ENCODE data around the gene MT1B. TPM values are rescaled to one million over a fixed set of nuclear protein-coding genes. Genes with fewer than 3 reads are reported as not detected.

The MT1B gene
- 1 to 10 TPM in 1 of 4 donors, not detected in 3; 1.3 TPM for polyA plus RNA-seq (ENCODE audit: insufficient read length in 4 of 4)

- DNase-seq (ENCODE audit: low read depth in 4 of 4, low spot score in 2 of 4): no peak
These were observed at the start of gene MT1B for GRCh38 chr16:56651586-56651985. TSS of gene MT1B (plus strand) at chr16:56651886. CDS start at chr16:56651954, 68 bp downstream.

DNA sequence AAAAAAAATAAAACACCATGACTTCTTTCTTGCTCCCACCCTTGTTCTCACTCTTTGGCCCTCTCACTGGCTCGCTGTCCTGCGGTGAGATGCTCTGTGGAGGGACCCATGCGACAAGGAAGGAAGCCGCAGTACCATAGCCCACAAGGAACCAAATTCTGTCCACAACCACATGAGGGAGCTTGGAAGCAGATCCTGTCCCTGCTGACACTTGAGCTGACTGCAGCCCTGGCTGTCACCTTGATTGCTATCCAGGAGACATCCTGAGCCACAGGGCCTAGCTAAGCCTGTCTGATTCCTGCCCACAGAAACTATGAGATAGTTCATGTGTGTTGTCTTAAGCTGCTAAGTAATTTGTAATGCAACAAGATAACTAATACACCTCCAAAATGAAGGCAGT lies 48.1 kb upstream of the MT1B start:
- DNase-seq (ENCODE audit: low read depth in 4 of 4, low spot score in 2 of 4): no peak

- no peak for DNase-seq (ENCODE audit: low read depth in 4 of 4, low spot score in 2 of 4)
These were observed 46.7 kb upstream of the MT1B start for GRCh38 chr16:56604966-56605365.

- no peak for DNase-seq (ENCODE audit: low read depth in 4 of 4, low spot score in 2 of 4)
These were observed 46.2 kb upstream of the MT1B start for GRCh38 chr16:56605475-56605874.

DNA sequence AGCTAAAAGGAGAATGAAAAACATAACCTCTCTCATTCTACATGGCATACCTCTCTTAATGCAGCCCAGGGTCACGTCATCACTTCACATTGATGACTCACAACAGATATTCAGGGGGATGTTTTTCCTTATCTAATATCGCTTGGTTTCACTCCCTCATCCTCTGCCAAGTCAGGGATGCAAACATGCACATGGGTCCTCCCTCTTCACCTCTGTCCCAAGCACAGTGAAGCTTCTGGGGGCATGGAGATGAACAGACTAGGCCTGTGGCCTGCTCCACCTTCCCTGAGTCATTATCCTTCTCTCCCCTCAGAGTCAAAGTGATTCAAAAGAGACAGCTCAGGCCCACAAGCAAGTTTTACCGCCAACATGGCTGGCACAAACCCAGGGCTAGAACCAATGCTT lies 45.6 kb upstream of the MT1B start:
- no peak for DNase-seq (ENCODE audit: low read depth in 4 of 4, low spot score in 2 of 4)

DNA sequence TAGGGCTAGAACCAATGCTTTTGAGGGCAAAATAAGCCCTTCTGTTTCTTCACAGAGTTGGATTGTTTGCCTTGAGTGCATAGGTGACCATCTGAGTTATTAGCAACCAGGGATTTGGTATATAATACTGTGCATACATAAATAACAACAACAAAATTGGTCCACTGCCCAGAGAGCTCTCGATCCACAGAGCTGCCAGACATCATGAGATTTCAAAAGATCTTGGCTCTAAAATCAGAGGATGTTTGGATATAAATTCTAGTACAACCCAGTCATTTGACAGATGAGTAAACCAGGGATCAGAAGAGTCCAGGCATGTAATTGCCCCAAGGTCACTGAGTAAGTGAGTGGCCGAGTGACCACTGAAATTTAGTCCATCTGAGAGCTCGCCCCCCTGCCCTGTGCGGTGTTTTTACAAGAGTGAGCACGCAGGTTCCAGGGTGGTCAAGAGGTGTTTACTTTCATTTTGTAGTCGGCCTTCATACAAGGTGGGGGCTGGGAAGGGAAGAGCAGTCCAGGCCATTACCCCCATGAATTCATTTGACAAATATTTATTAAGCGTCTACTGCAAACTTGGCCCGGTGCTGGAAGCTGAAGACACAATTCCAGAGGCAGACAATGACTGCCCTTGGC lies 45.1 kb upstream of the MT1B start:
- peak in 1 of 4 donors; percentile 56 for DNase-seq (ENCODE audit: low read depth in 4 of 4, low spot score in 2 of 4)

GRCh38 chr16:56607109-56607618 lies 44.5 kb upstream of the MT1B start:
- DNase-seq (ENCODE audit: low read depth in 4 of 4, low spot score in 2 of 4): peak in 1 of 4 donors; percentile 27

GRCh38 chr16:56607675-56608042 lies 44.0 kb upstream of the MT1B start:
- DNase-seq (ENCODE audit: low read depth in 4 of 4, low spot score in 2 of 4): no peak

DNA sequence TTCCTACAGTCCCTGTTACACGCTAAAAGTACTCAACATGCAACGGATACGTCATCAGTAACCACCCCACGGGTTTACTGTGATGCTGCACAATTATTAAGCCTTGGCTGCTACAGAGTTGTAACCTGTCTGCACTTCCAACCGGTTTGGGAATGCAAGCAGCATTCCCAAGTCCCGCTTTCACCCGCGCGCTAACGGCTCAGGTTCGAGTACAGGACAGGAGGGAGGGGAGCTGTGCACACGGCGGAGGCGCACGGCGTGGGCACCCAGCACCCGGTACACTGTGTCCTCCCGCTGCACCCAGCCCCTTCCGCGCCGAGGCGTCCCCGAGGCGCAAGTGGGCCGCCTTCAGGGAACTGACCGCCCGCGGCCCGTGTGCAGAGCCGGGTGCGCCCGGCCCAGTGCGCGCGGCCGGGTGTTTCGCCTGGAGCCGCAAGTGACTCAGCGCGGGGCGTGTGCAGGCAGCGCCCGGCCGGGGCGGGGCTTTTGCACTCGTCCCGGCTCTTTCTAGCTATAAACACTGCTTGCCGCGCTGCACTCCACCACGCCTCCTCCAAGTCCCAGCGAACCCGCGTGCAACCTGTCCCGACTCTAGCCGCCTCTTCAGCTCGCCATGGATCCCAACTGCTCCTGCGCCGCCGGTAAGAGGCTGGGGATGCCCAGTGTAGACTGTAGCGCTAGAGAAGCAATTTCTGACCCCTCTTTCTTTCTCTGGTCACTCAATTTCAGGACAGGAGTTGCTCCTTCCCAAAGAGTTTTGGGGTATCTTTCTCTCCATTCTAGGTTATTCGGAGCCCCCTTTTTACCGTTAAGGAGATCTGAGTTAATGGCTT lies 43.4 kb upstream of the MT1B start, which contains the start of gene MT2A:
Gene MT2A (plus strand): TSS at position 542 of the 833 bp plus-strand sequence. CDS start 72 bp downstream, at position 614.
- DNase-seq (ENCODE audit: low read depth in 4 of 4, low spot score in 2 of 4): peak in 3 of 4 donors; percentile 48 to 83 (median 81)

GRCh38 chr16:56608876-56609462 lies 42.7 kb upstream of the MT1B start:
- no peak for DNase-seq (ENCODE audit: low read depth in 4 of 4, low spot score in 2 of 4)

GRCh38 chr16:56609463-56609921 lies 42.2 kb upstream of the MT1B start:
- DNase-seq (ENCODE audit: low read depth in 4 of 4, low spot score in 2 of 4): peak in 1 of 4 donors; percentile 59

DNA sequence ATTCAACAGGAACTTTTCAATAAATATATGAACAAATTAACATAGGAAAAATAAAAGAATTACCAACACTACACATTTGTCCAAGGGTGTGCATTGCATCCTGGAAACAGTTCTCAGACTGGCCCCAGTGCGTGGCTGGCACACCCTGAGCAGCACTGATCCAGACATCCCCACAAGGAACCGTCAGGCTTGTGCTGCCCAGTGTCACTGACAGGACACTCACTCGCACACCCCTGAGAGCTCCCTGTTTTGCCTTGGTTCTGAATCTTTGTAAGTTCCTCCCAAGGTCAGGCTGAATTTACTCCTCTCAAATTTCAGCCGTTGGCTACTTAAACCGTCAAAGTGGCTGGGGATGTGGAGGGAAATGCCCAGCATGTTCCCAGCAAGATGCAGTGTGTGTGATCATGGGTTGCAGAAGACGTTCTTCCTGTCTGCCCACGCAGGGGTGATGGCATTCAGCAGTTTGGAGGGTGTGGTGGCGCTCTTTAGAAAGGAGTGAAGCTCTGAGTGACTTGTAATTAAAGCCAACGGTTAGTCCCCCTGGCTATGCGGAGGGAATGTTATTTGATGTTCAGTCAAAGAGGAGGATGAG lies 41.6 kb upstream of the MT1B start:
- no peak for DNase-seq (ENCODE audit: low read depth in 4 of 4, low spot score in 2 of 4)

- DNase-seq (ENCODE audit: low read depth in 4 of 4, low spot score in 2 of 4): no peak
These were observed 41.0 kb upstream of the MT1B start for GRCh38 chr16:56610609-56611111.

- no peak for DNase-seq (ENCODE audit: low read depth in 4 of 4, low spot score in 2 of 4)
These were observed 40.3 kb upstream of the MT1B start for GRCh38 chr16:56611281-56611833.

GRCh38 chr16:56613706-56614105 lies 38.0 kb upstream of the MT1B start:
- DNase-seq (ENCODE audit: low read depth in 4 of 4, low spot score in 2 of 4): no peak

- DNase-seq (ENCODE audit: low read depth in 4 of 4, low spot score in 2 of 4): no peak
These were observed 37.1 kb upstream of the MT1B start for GRCh38 chr16:56614549-56614991.

DNA sequence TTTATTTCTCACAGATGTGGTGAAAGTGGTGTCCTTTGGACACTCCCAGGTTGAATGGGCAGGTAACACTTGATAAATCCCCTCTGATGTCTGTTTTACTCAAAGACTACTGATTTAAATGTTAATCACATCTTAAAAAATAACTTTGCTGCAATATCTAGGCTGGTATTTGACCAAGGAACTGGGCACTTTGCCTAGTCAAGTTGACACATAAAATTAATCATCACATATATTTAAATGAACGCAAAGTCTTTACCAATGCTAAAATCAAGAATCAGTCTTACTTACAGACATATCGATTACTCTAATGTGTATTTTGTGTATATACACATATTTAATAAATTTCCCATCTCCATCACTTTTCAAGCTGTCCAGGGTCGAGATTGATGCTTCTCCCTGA lies 36.3 kb upstream of the MT1B start:
- no peak for DNase-seq (ENCODE audit: low read depth in 4 of 4, low spot score in 2 of 4)

GRCh38 chr16:56616608-56617211 lies 35.0 kb upstream of the MT1B start:
- no peak for DNase-seq (ENCODE audit: low read depth in 4 of 4, low spot score in 2 of 4)

GRCh38 chr16:56617212-56618085 lies 34.2 kb upstream of the MT1B start:
- DNase-seq (ENCODE audit: low read depth in 4 of 4, low spot score in 2 of 4): no peak

Data from left renal cortex interstitium (tissue), 4 donors.